ENCODE data around the gene MYT1. TPM values are rescaled to one million over a fixed set of nuclear protein-coding genes. Genes with fewer than 3 reads are reported as not detected.
A peak's percentile ranks its signal among the peaks of the same experiment; 100 is the strongest.

MYT1 gene
- total and polyA plus RNA-seq, 9 of the 15 experiments (the other 6 are each of a cell fraction or from before 2014, with no cell fraction given), result 0.02 to 0.12 (median 0.06) TPM; not detected in 4

DNA sequence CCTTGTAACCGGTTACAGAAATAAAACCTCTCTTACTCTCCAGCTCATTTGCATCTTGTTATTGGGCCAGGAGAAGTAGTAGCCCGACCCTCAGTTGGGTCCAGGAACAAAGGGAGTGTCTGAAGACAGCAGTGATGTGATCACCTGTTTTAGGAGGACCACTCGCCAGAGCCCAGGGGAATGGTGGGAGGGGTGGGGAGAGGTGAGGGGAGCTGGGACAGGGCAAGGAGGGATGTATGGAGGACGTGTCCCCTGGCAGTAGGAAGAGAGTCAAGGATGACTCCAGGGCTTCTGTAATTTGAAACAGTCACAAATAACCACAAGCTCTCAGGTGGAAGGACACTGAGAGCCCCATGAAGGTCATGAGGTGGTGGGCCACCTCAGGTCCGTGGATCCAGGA is 89.9 kb downstream of the MYT1 start:
- no peak for TF ChIP-seq ZNF354B (CRISPR knock-in tag; IDR thresholded peaks at IDR 0.05)
- no peak for TF ChIP-seq ELF2 (CRISPR knock-in tag; IDR thresholded peaks at IDR 0.05)
- TF ChIP-seq, protein P1, sequence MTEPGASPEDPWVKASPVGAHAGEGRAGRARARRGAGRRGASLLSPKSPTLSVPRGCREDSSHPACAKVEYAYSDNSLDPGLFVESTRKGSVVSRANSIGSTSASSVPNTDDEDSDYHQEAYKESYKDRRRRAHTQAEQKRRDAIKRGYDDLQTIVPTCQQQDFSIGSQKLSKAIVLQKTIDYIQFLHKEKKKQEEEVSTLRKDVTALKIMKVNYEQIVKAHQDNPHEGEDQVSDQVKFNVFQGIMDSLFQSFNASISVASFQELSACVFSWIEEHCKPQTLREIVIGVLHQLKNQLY (CRISPR knock-in tag; conservative IDR thresholded peaks at IDR 0.05), result no peak
- no peak overlapping the region for H3K9ac ChIP-seq (ENCODE audit: insufficient read depth in 1 of 2, low read depth in 2 of 2, low read length in 2 of 2)
- H3K36me3 ChIP-seq (ENCODE audit: control insufficient read depth, insufficient read depth, low read length), result no peaks in the 10 kb centered on the region
- in situ Hi-C loops (cut with MboI), result no loop called here
- no peak overlapping the region for H3K27ac ChIP-seq (ENCODE audit: extremely low read depth, low read depth, low read length)
- H3K79me2 ChIP-seq (ENCODE audit: control insufficient read depth, insufficient read depth, low read length), result peaks cover 29% of the 10 kb centered on the region
- FAIRE-seq (no peak), DNase-seq (ENCODE audit: extremely low read depth in 1 of 4, low spot score in 3 of 4) (no peak), ATAC-seq (no peak)
- no peak overlapping the region for H3K4me2 ChIP-seq (ENCODE audit: insufficient read depth, low read length)
- 60% methylated on average over 5 of the region's 5 CpGs for WGBS (ENCODE audit: insufficient coverage, low coverage, missing lambda C conversion rate)
- peaks cover 0 to 7% of the 10 kb centered on the region in 2 experiments; a peak in 1 of 5 replicates for H3K27me3 ChIP-seq (ENCODE audit: control insufficient read depth in 2 of 2, insufficient read depth in 2 of 2, low read length in 2 of 2)
- intact Hi-C loops (cut with micrococcal nuclease), result no loop called here
- H2AFZ ChIP-seq (ENCODE audit: low read depth, low read length), result no peak overlapping the region
- no TSS peak for BruUV-seq (replicated peaks)
- H3K9me3 ChIP-seq (replicated peaks; ENCODE audit: control insufficient read depth, insufficient read depth, low read depth, low read length), result no peaks in the 10 kb centered on the region
- H4K20me1 ChIP-seq (replicated peaks; ENCODE audit: control insufficient read depth, insufficient read depth, low read length), result no peaks in the 10 kb centered on the region
- no peak overlapping the region for H3K4me3 ChIP-seq
- ChIA-PET POLR2A (no interaction called here), CTCF (ENCODE audit: low intra/inter-chr PET ratio) (no interaction called here)
- no peaks in the 10 kb centered on the region for H3K9me1 ChIP-seq (ENCODE audit: control insufficient read depth, insufficient read depth, low read length)
- peaks cover 21% of the 10 kb centered on the region in 2 experiments for H3K4me1 ChIP-seq (replicated peaks in 1 of 2; ENCODE audit: control insufficient read depth in 2 of 2, insufficient read depth in 2 of 2, low read length in 2 of 2)

DNA sequence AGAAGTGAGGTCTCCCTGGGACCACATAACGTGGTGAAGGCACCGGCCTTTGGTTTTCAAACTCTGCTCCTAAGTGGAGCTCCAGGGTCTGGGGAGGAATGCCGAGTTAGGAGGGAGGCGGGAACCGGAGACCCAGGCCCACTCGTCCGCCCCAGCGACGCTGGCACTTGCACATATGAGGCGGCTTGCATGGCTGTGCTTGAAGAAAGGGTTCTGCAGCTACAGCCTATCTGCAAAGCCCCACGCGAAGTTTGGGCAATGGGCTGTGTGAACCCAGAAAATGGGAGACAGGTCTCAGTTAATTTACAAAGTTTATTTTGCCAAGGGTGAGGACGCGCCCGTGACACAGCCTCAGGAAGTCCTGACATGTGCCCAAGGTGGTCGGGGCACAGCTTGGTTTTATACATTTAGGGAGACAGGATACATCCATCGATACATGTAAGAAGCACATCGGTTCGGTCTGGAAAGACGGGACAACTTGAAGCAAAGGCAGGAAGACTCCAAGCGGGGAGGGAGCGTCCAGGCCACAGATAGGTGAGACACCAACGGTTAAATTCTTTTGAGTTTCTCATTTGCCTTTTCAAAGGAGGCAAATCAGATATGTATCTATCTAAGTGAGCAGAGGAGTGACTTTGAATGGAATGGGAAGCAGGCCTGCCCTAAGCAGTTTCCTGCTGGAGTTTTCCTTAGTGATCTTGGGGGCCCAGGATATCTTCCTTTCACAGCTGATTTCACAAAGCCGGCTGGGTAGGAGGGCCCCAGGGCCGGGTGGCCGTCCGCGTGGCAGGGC is 90.5 kb downstream of the MYT1 start:
- no TSS peak for BruUV-seq (replicated peaks)
- no peak for DNase-seq (ENCODE audit: extremely low read depth in 1 of 4, low spot score in 3 of 4)
- intact Hi-C loops (cut with micrococcal nuclease), result no loop called here
- TF ChIP-seq ZNF311 (CRISPR knock-in tag; IDR thresholded peaks at IDR 0.05), result no peak

More for the DNA sequence above, 90.5 kb downstream of the MYT1 start:
- Histone ChIP-seq H3K36me3 (ENCODE audit: control insufficient read depth, insufficient read depth, low read length) (no peaks in the 10 kb centered on the region), H3K9ac (ENCODE audit: insufficient read depth in 1 of 2, low read depth in 2 of 2, low read length in 2 of 2) (peak overlapping the region; percentile 62 to 91), H2AFZ (ENCODE audit: low read depth, low read length) (peak overlapping the region; percentile 98), H3K4me2 (ENCODE audit: insufficient read depth, low read length) (peak overlapping the region; percentile 90), H3K4me1 (replicated peaks in 1 of 2; ENCODE audit: control insufficient read depth in 2 of 2, insufficient read depth in 2 of 2, low read length in 2 of 2) (peaks cover 21% of the 10 kb centered on the region in 2 experiments), H3K79me2 (ENCODE audit: control insufficient read depth, insufficient read depth, low read length) (peaks cover 29% of the 10 kb centered on the region), H3K9me1 (ENCODE audit: control insufficient read depth, insufficient read depth, low read length) (no peaks in the 10 kb centered on the region), H4K20me1 (replicated peaks; ENCODE audit: control insufficient read depth, insufficient read depth, low read length) (no peaks in the 10 kb centered on the region), H3K27me3 (ENCODE audit: control insufficient read depth in 2 of 2, insufficient read depth in 2 of 2, low read length in 2 of 2) (peaks cover 0 to 7% of the 10 kb centered on the region in 2 experiments; a peak in 1 of 5 replicates), H3K27ac (ENCODE audit: extremely low read depth, low read depth, low read length) (peak overlapping the region; percentile 88), H3K9me3 (replicated peaks; ENCODE audit: control insufficient read depth, insufficient read depth, low read depth, low read length) (no peaks in the 10 kb centered on the region), H3K4me3 (peak overlapping the region; percentile 91)
- WGBS (ENCODE audit: insufficient coverage, low coverage, missing lambda C conversion rate), result 91% methylated on average over 21 of the region's 28 CpGs
- ChIA-PET POLR2A (interaction anchor here (0.5 to 1.9 kb wide), 6 partner anchors 8 to 576 kb away, joined by 3 to 20 read pairs (median 4); no protein-coding TSS in a partner anchor), CTCF (ENCODE audit: low intra/inter-chr PET ratio) (no interaction called here)
- no peak for FAIRE-seq
- ATAC-seq, result no peak
- in situ Hi-C loops (cut with MboI), result loop anchor here (5.0 kb wide), 1 partner anchor 62 kb away; no protein-coding TSS in a partner anchor
